Esophagus squamous epithelium (tissue), 4 donors: ENCODE data around the gene UBXN7.

Source experiments
- POLR2A ChIP-seq, 4 donors: fragments of 450-650 bp; IDR thresholded peaks; one replicate each; pipeline ENCODE4 v1.6.1; 2017; ENCODE audit warnings: antibody characterized with exemption in 4 of 4, mild to moderate bottlenecking in 4 of 4, moderate library complexity in 3 of 4
- TF ChIP-seq, protein P1 (sequence below), 6 experiments: fragments of 450-650 bp in 4 of 6; fragments of 200-600 bp in 2 of 6; sonication (generic) in 2 of 6; IDR thresholded peaks; one replicate each; pipeline ENCODE4 v1.5.1; 2016 to 2019; ENCODE audit warnings: antibody characterized with exemption in 6 of 6, mild to moderate bottlenecking in 4 of 6, moderate library complexity in 4 of 6

DNA sequence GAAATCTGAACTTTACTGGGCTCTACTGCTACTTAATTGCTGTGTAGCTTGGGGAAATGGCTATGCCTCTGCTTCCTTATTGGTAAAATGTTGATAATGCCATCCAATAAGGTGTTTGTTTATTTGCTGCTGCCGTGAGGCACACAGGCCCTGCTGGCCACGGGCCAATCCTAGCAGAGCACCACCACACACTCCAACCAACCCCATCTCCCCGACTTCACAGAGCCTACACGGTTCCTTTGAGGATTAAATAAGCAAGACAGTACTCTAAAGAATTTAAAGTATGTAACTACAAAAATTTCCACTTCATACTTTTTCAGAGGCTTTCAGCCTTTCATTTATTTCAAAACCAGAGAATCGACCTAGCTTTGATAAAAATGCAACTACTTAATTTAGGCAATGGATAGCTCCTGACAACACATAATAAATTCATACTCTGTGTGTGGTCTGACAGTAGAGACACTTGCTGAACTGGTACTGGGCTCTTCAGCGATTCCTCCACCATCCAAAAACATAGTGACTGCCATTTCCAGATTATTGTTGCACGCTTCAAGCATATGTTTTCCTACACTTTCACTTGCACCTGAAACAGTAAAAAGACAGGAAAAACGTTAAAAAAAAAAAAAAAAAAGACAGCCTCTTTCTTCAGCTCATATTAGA, 25.3 kb downstream of the UBXN7 start:
- TF ChIP-seq POLR2A (IDR thresholded peaks at IDR 0.05) = no peak
- TF ChIP-seq, protein P1, sequence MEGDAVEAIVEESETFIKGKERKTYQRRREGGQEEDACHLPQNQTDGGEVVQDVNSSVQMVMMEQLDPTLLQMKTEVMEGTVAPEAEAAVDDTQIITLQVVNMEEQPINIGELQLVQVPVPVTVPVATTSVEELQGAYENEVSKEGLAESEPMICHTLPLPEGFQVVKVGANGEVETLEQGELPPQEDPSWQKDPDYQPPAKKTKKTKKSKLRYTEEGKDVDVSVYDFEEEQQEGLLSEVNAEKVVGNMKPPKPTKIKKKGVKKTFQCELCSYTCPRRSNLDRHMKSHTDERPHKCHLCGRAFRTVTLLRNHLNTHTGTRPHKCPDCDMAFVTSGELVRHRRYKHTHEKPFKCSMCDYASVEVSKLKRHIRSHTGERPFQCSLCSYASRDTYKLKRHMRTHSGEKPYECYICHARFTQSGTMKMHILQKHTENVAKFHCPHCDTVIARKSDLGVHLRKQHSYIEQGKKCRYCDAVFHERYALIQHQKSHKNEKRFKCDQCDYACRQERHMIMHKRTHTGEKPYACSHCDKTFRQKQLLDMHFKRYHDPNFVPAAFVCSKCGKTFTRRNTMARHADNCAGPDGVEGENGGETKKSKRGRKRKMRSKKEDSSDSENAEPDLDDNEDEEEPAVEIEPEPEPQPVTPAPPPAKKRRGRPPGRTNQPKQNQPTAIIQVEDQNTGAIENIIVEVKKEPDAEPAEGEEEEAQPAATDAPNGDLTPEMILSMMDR (IDR thresholded peaks at IDR 0.05) = no peak
